Astrocyte (in vitro differentiated cells and primary cell): Measurements from ENCODE around the gene ACTR3C.
"Not testable (repeated sequence)": the region's sequence is repeated elsewhere in the genome, so short reads cannot be mapped to it uniquely, and the experiment has no call there.

Experiments used
- CTCF ChIP-seq: IDR thresholded peaks from 2 replicates; pipeline ENCODE4 v1.5.1; 2011; ENCODE audit warnings: low read depth, mild to moderate bottlenecking, inconsistent platforms, low read length, moderate library complexity; ENCODE audit not compliant: insufficient read depth
- EZH2 ChIP-seq: IDR thresholded peaks from 2 replicates; pipeline ENCODE4 v1.6.1; 2012; ENCODE audit warnings: mild to moderate bottlenecking, low read length, inconsistent platforms; ENCODE audit not compliant: insufficient read depth

- TF ChIP-seq CTCF, EZH2: not testable (repeated sequence)
Observed at GRCh38 chr7:150296802-150297201, 26.5 kb downstream of the ACTR3C start.
